Measurements from ENCODE around the gene OR5D18.

The OR5D18 gene

DNA sequence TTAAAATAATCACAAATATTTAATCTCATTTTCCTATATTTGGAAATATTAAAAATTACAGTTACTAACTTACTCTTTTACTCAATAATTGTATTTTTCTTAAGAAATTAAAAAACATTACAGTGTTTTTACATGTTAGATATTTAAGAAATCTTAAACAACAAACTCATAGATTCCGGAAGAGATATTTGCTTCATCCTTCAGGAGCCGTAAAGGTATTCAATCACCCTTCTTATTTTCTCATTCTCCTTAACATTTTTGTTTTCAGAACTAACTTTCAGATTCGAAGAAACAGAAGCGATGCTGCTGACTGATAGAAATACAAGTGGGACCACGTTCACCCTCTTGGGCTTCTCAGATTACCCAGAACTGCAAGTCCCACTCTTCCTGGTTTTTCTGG lies at the start of gene OR5D18:
Gene OR5D18, plus strand, starts transcription at position 301 of the 400 bp plus-strand sequence. Its CDS starts 0 bp downstream, at position 301.
- H3K9me3 ChIP-seq (ENCODE audit: control insufficient read depth, low read length): no peaks in the 10 kb centered on the region
- no peak for DNase-seq (ENCODE audit: low read depth)
- no peaks in the 10 kb centered on the region for H3K4me1 ChIP-seq (ENCODE audit: control insufficient read depth, insufficient read depth, low read length)
- H3K4me3 ChIP-seq (ENCODE audit: low read length): no peak within 1 kb of the TSS
- H3K36me3 ChIP-seq (ENCODE audit: control insufficient read depth, insufficient read depth, low read length, severe bottlenecking): no peaks in the 10 kb centered on the region
- no peak within 1 kb of the TSS for H3K9ac ChIP-seq (ENCODE audit: low read length)
- H3K27me3 ChIP-seq (replicated peaks; ENCODE audit: control insufficient read depth, insufficient read depth, low read length): no peaks in the 10 kb centered on the region

DNA sequence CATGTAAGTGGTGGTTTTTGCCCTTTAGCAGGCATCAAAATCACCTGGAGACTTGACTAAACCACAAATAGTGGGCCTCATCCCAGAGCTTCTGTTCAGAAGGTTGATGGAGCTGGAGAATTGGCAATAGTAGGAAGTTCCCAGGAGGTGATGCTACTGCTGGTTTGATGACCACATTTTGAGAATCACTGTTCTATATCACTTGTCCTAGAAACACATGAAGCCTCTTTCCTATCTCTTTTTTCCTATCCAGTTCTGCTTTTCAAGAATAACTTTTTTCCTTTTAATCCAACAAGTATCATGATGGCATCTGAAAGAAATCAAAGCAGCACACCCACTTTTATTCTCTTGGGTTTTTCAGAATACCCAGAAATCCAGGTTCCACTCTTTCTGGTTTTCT lies 46.3 kb upstream of the OR5D18 start, which contains the start of gene OR5D13:
Gene OR5D13, plus strand, starts transcription at position 301 of the 400 bp plus-strand sequence. Its CDS starts 0 bp downstream, at position 301.
- H3K9me3 ChIP-seq (ENCODE audit: control insufficient read depth, low read length): no peaks in the 10 kb centered on the region
- DNase-seq (ENCODE audit: low read depth): no peak
- H3K27me3 ChIP-seq (replicated peaks; ENCODE audit: control insufficient read depth, insufficient read depth, low read length): no peaks in the 10 kb centered on the region
- no peaks in the 10 kb centered on the region for H3K4me1 ChIP-seq (ENCODE audit: control insufficient read depth, insufficient read depth, low read length)
- H3K9ac ChIP-seq (ENCODE audit: low read length): no peak within 1 kb of the TSS
- H3K36me3 ChIP-seq (ENCODE audit: control insufficient read depth, insufficient read depth, low read length, severe bottlenecking): no peaks in the 10 kb centered on the region
- no peak within 1 kb of the TSS for H3K4me3 ChIP-seq (ENCODE audit: low read length)

DNA sequence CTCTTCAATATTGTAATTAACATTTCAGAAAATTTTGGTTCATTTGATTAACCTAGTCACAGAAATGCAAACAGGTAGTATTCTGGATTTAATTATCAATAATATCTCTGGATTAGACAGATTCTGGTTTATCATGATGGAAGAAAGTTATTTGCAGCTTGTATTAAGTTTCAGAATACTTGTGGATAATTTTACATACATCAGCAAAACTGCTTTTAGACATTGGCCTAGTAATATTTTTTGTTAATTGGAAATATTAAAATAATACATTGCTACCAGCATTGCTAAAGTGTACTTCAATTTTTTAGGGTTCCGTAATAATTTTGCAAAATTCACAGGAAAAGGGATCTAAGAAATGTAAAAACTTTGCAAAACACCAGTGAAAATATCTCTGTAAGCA lies 27.8 kb upstream of the OR5D18 start:
- H3K9me3 ChIP-seq (ENCODE audit: control insufficient read depth, low read length): no peaks in the 10 kb centered on the region
- DNase-seq (ENCODE audit: low read depth): no peak

GRCh38 chr11:55793321-55793720 lies 26.1 kb upstream of the OR5D18 start:
- Histone ChIP-seq H3K9ac (ENCODE audit: low read length) (no peak overlapping the region), H3K4me3 (ENCODE audit: low read length) (no peak overlapping the region), H3K27me3 (replicated peaks; ENCODE audit: control insufficient read depth, insufficient read depth, low read length) (no peaks in the 10 kb centered on the region), H3K4me1 (ENCODE audit: control insufficient read depth, insufficient read depth, low read length) (no peaks in the 10 kb centered on the region), H3K36me3 (ENCODE audit: control insufficient read depth, insufficient read depth, low read length, severe bottlenecking) (no peaks in the 10 kb centered on the region), H3K9me3 (ENCODE audit: control insufficient read depth, low read length) (no peaks in the 10 kb centered on the region)
- DNase-seq (ENCODE audit: low read depth): no peak

More for the DNA sequence above, 27.8 kb upstream of the OR5D18 start:
- no peaks in the 10 kb centered on the region for H3K4me1 ChIP-seq (ENCODE audit: control insufficient read depth, insufficient read depth, low read length)
- no peak overlapping the region for H3K4me3 ChIP-seq (ENCODE audit: low read length)
- H3K36me3 ChIP-seq (ENCODE audit: control insufficient read depth, insufficient read depth, low read length, severe bottlenecking): no peaks in the 10 kb centered on the region
- H3K9ac ChIP-seq (ENCODE audit: low read length): no peak overlapping the region
- no peaks in the 10 kb centered on the region for H3K27me3 ChIP-seq (replicated peaks; ENCODE audit: control insufficient read depth, insufficient read depth, low read length)

DNA sequence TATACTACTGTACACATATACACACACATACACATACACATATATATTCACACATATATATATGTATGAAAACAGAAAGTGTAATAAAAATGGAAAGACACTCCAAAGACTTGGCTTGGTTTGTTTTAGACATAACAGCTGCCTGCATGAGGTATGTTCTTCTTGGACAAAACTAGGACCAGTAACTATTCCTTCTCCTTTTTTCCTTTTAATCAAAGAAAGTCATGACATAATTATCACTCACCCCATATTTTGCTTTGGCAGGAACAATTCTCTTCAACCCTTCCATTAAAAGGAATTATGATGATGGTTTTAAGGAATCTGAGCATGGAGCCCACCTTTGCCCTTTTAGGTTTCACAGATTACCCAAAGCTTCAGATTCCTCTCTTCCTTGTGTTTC lies 24.2 kb upstream of the OR5D18 start, which contains the start of gene OR5D14:
Gene OR5D14, plus strand, starts transcription at position 301 of the 400 bp plus-strand sequence. Its CDS starts 0 bp downstream, at position 301.
- Histone ChIP-seq H3K4me1 (ENCODE audit: control insufficient read depth, insufficient read depth, low read length) (no peaks in the 10 kb centered on the region), H3K27me3 (replicated peaks; ENCODE audit: control insufficient read depth, insufficient read depth, low read length) (no peaks in the 10 kb centered on the region), H3K4me3 (ENCODE audit: low read length) (no peak within 1 kb of the TSS), H3K9me3 (ENCODE audit: control insufficient read depth, low read length) (peaks cover 2% of the 10 kb centered on the region), H3K36me3 (ENCODE audit: control insufficient read depth, insufficient read depth, low read length, severe bottlenecking) (no peaks in the 10 kb centered on the region), H3K9ac (ENCODE audit: low read length) (no peak within 1 kb of the TSS)
- DNase-seq (ENCODE audit: low read depth): no peak

DNA sequence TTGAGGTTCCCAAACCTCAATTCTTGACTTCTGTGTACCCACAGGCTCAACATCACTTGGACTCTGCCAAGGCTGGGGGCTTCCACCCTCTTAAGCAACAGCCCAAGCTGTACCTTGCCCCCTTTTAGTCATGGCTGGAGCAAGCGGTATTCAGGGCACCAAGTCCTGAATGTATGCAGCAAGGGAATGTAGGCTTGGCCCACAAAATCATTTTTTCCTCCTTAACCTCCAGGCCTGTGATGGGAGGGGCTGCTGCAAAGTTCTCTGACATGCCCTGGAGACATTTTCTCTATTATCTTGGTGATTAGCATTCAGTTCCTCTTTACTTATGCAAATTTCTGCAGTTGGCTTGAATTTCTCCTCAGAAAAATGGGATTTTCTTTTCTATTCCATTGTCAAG lies 13.2 kb upstream of the OR5D18 start:
- Histone ChIP-seq H3K9me3 (ENCODE audit: control insufficient read depth, low read length) (no peaks in the 10 kb centered on the region), H3K36me3 (ENCODE audit: control insufficient read depth, insufficient read depth, low read length, severe bottlenecking) (no peaks in the 10 kb centered on the region), H3K9ac (ENCODE audit: low read length) (no peak overlapping the region), H3K4me1 (ENCODE audit: control insufficient read depth, insufficient read depth, low read length) (no peaks in the 10 kb centered on the region), H3K4me3 (ENCODE audit: low read length) (no peak overlapping the region), H3K27me3 (replicated peaks; ENCODE audit: control insufficient read depth, insufficient read depth, low read length) (no peaks in the 10 kb centered on the region)
- DNase-seq (ENCODE audit: low read depth): no peak

DNA sequence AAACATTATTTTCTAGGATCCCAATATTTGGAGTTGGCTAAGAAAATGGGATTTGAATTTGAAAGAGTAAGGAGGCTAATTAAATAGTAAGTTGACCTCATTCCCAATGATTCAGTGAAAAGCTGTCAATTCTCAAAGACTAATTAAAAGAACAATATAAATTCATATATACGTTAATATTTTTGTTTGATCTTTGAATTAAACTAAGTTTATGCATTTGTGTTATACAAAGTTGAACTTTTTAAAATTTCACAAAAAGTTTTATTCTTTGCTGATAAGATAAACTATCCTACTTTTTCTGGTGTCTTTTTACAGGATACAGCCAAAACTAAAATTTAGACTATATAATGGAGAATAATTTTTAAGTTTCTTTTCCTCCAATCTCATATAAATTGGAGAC lies 8.4 kb upstream of the OR5D18 start, which contains the start of gene OR5L1:
Gene OR5L1, plus strand, starts transcription at position 301 of the 400 bp plus-strand sequence. CDS start 100 bp downstream, outside the sequence.
- no peak for DNase-seq (ENCODE audit: low read depth)
- Histone ChIP-seq H3K27me3 (replicated peaks; ENCODE audit: control insufficient read depth, insufficient read depth, low read length) (no peaks in the 10 kb centered on the region), H3K36me3 (ENCODE audit: control insufficient read depth, insufficient read depth, low read length, severe bottlenecking) (no peaks in the 10 kb centered on the region), H3K9ac (ENCODE audit: low read length) (no peak within 1 kb of the TSS), H3K4me1 (ENCODE audit: control insufficient read depth, insufficient read depth, low read length) (no peaks in the 10 kb centered on the region), H3K9me3 (ENCODE audit: control insufficient read depth, low read length) (no peaks in the 10 kb centered on the region), H3K4me3 (ENCODE audit: low read length) (no peak within 1 kb of the TSS)

GRCh38 chr11:55826919-55827318 lies 7.5 kb downstream of the OR5D18 start, which contains the start of gene OR5L2:
Gene OR5L2, plus strand, starts transcription at chr11:55827219. Its CDS starts 0 bp downstream, at chr11:55827219.
- H3K4me3 ChIP-seq (ENCODE audit: low read length): no peak within 1 kb of the TSS
- no peaks in the 10 kb centered on the region for H3K9me3 ChIP-seq (ENCODE audit: control insufficient read depth, low read length)
- DNase-seq (ENCODE audit: low read depth): no peak
- H3K9ac ChIP-seq (ENCODE audit: low read length): no peak within 1 kb of the TSS
- H3K27me3 ChIP-seq (replicated peaks; ENCODE audit: control insufficient read depth, insufficient read depth, low read length): no peaks in the 10 kb centered on the region
- no peaks in the 10 kb centered on the region for H3K4me1 ChIP-seq (ENCODE audit: control insufficient read depth, insufficient read depth, low read length)
- H3K36me3 ChIP-seq (ENCODE audit: control insufficient read depth, insufficient read depth, low read length, severe bottlenecking): no peaks in the 10 kb centered on the region

GRCh38 chr11:55838452-55838851 lies 19.0 kb downstream of the OR5D18 start, which contains the start of gene OR5D16:
Gene OR5D16, plus strand, starts transcription at chr11:55838752. Its CDS starts 0 bp downstream, at chr11:55838752.
- no peaks in the 10 kb centered on the region for H3K36me3 ChIP-seq (ENCODE audit: control insufficient read depth, insufficient read depth, low read length, severe bottlenecking)
- no peaks in the 10 kb centered on the region for H3K9me3 ChIP-seq (ENCODE audit: control insufficient read depth, low read length)
- no peak within 1 kb of the TSS for H3K9ac ChIP-seq (ENCODE audit: low read length)
- no peaks in the 10 kb centered on the region for H3K27me3 ChIP-seq (replicated peaks; ENCODE audit: control insufficient read depth, insufficient read depth, low read length)
- no peak for DNase-seq (ENCODE audit: low read depth)
- H3K4me3 ChIP-seq (ENCODE audit: low read length): no peak within 1 kb of the TSS
- H3K4me1 ChIP-seq (ENCODE audit: control insufficient read depth, insufficient read depth, low read length): no peaks in the 10 kb centered on the region

DNA sequence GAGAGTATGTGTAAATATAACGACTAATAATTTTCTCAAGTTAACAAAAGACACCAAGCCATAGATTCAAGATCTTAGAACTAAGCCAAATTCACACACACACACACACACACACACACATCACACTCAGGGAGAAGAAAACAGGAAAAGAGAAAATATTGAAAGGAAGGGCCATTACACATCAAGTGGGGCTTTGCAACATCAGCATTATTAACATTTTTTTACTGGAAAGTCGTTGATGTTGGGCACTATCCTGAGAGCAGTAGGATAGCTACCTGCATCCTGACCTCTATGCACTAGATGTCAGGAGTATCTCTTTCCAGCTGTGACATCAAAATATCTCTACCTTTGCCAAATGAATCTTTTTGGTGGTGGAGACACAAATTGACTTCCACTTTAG lies 28.0 kb downstream of the OR5D18 start:
- no peak for DNase-seq (ENCODE audit: low read depth)
- no peaks in the 10 kb centered on the region for H3K27me3 ChIP-seq (replicated peaks; ENCODE audit: control insufficient read depth, insufficient read depth, low read length)
- no peaks in the 10 kb centered on the region for H3K9me3 ChIP-seq (ENCODE audit: control insufficient read depth, low read length)
- H3K9ac ChIP-seq (ENCODE audit: low read length): no peak overlapping the region
- H3K36me3 ChIP-seq (ENCODE audit: control insufficient read depth, insufficient read depth, low read length, severe bottlenecking): no peaks in the 10 kb centered on the region
- H3K4me3 ChIP-seq (ENCODE audit: low read length): no peak overlapping the region
- H3K4me1 ChIP-seq (ENCODE audit: control insufficient read depth, insufficient read depth, low read length): no peaks in the 10 kb centered on the region

DNA sequence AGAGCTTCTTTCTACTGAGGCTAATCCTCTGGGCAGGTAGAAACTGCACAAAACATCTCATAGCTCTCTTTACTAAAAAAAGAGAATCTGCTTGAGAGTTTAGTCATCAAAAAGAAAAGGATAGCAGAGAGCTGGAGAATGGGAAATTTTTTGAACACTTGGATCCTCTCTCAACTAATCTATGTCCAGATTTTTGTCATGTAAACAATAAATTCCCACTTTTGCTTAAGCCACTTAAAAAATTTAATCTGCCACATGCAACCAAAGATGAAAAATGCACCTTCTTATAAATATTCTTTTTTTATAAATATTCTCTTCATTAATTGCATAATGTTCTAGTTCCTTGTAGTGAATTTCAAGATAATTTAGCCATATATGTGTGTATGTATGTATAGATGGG lies 29.6 kb downstream of the OR5D18 start:
- Histone ChIP-seq H3K9me3 (ENCODE audit: control insufficient read depth, low read length) (no peaks in the 10 kb centered on the region), H3K4me1 (ENCODE audit: control insufficient read depth, insufficient read depth, low read length) (no peaks in the 10 kb centered on the region), H3K9ac (ENCODE audit: low read length) (no peak overlapping the region), H3K36me3 (ENCODE audit: control insufficient read depth, insufficient read depth, low read length, severe bottlenecking) (no peaks in the 10 kb centered on the region), H3K4me3 (ENCODE audit: low read length) (no peak overlapping the region), H3K27me3 (replicated peaks; ENCODE audit: control insufficient read depth, insufficient read depth, low read length) (no peaks in the 10 kb centered on the region)
- DNase-seq (ENCODE audit: low read depth): no peak

GRCh38 chr11:55852141-55852540 lies 32.7 kb downstream of the OR5D18 start:
- Histone ChIP-seq H3K36me3 (ENCODE audit: control insufficient read depth, insufficient read depth, low read length, severe bottlenecking) (no peaks in the 10 kb centered on the region), H3K9ac (ENCODE audit: low read length) (no peak overlapping the region), H3K4me3 (ENCODE audit: low read length) (no peak overlapping the region), H3K4me1 (ENCODE audit: control insufficient read depth, insufficient read depth, low read length) (no peaks in the 10 kb centered on the region), H3K9me3 (ENCODE audit: control insufficient read depth, low read length) (no peaks in the 10 kb centered on the region), H3K27me3 (replicated peaks; ENCODE audit: control insufficient read depth, insufficient read depth, low read length) (no peaks in the 10 kb centered on the region)
- no peak for DNase-seq (ENCODE audit: low read depth)

Measured in adipocyte (in vitro differentiated cells).